Tibial artery (tissue), 4 donors: ENCODE measurements around the gene WBP11.
A peak's percentile ranks its signal among the peaks of the same experiment; 100 is the strongest.

ENCODE experiments used
- DNase-seq, 2 donors: peaks; one replicate each; pipeline ENCODE4 v3.0.0-alpha.2; 2019
- H3K27ac ChIP-seq, 2 donors: fragments of 200-600 bp; sonication (generic) in 1 of 2; 1 replicate in 1 of 2; 2 replicates in 1 of 2; pipeline ENCODE4 v1.5.1; 2018 to 2019; ENCODE audit warnings: mild to moderate bottlenecking in 1 of 2
- H3K27me3 ChIP-seq, 2 donors: fragments of 200-600 bp; sonication (generic) in 1 of 2; one replicate each; pipeline versions ENCODE4 v1.5.1 to v1.6.0; 2016 to 2019
- H3K36me3 ChIP-seq, 3 donors: fragments of 200-600 bp; sonication (generic) in 2 of 3; one replicate each; pipeline ENCODE4 v1.5.1; 2016 to 2019; ENCODE audit warnings: mild to moderate bottlenecking in 2 of 3
- H3K4me1 ChIP-seq, 4 donors: fragments of 200-600 bp; sonication (generic) in 2 of 4; 1 replicate in 3 of 4; 2 replicates in 1 of 4; pipeline ENCODE4 v1.5.1; 2016 to 2019
- H3K4me3 ChIP-seq, 2 donors: fragments of 200-600 bp; sonication (generic) in 1 of 2; 1 replicate in 1 of 2; 2 replicates in 1 of 2; pipeline ENCODE4 v1.5.1; 2018 to 2019; ENCODE audit warnings: mild to moderate bottlenecking in 2 of 2
- H3K9me3 ChIP-seq, 3 donors: fragments of 200-600 bp; sonication (generic) in 1 of 3; one replicate each; pipeline ENCODE4 v1.5.1; 2016 to 2019
- intact Hi-C: fragments of 100-400 bp; cut with DNase I; formaldehyde crosslinking; loops from one replicate; pipeline ENCODE4 v1.15.0; 2023; ENCODE audit warnings: low total_unique reads
- TF ChIP-seq, protein P1 (sequence below), 2 experiments: fragments of 200-600 bp in 1 of 2; fragments of 450-650 bp in 1 of 2; IDR thresholded peaks; one replicate each; pipeline ENCODE4 v1.5.1; 2017 to 2019; ENCODE audit warnings: antibody characterized with exemption in 2 of 2, mild to moderate bottlenecking in 1 of 2, moderate library complexity in 1 of 2

Gene WBP11

GRCh38 chr12:14772946-14773345 lies 30.3 kb downstream of the WBP11 start:
- H3K27ac ChIP-seq = no peak overlapping the region
- H3K4me3 ChIP-seq = no peak overlapping the region
- H3K36me3 ChIP-seq = no peaks in the 10 kb centered on the region
- intact Hi-C loops = no loop called here
- no peak for DNase-seq
- H3K4me1 ChIP-seq = peaks cover 0 to 53% (median 16%) of the 10 kb centered on the region in 4 donors
- H3K27me3 ChIP-seq = no peaks in the 10 kb centered on the region
- TF ChIP-seq, protein P1, sequence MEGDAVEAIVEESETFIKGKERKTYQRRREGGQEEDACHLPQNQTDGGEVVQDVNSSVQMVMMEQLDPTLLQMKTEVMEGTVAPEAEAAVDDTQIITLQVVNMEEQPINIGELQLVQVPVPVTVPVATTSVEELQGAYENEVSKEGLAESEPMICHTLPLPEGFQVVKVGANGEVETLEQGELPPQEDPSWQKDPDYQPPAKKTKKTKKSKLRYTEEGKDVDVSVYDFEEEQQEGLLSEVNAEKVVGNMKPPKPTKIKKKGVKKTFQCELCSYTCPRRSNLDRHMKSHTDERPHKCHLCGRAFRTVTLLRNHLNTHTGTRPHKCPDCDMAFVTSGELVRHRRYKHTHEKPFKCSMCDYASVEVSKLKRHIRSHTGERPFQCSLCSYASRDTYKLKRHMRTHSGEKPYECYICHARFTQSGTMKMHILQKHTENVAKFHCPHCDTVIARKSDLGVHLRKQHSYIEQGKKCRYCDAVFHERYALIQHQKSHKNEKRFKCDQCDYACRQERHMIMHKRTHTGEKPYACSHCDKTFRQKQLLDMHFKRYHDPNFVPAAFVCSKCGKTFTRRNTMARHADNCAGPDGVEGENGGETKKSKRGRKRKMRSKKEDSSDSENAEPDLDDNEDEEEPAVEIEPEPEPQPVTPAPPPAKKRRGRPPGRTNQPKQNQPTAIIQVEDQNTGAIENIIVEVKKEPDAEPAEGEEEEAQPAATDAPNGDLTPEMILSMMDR (IDR thresholded peaks at IDR 0.05) = no peak
- H3K9me3 ChIP-seq = no peaks in the 10 kb centered on the region

GRCh38 chr12:14771651-14772137 lies 31.6 kb downstream of the WBP11 start:
- peaks cover 0 to 48% (median 13%) of the 10 kb centered on the region in 4 donors for H3K4me1 ChIP-seq
- TF ChIP-seq, protein P1 (IDR thresholded peaks at IDR 0.05) = no peak

GRCh38 chr12:14770496-14771461 lies 32.5 kb downstream of the WBP11 start:
- DNase-seq = peak; percentile 98
- TF ChIP-seq, protein P1 (IDR thresholded peaks at IDR 0.05) = no peak
- peaks cover 0 to 40% (median 5%) of the 10 kb centered on the region in 4 donors for H3K4me1 ChIP-seq
- intact Hi-C loops = no loop called here
- no peaks in the 10 kb centered on the region for H3K27me3 ChIP-seq
- peak overlapping the region; percentile 80 to 94 for H3K4me3 ChIP-seq
- peaks cover 0 to 11% (median 5%) of the 10 kb centered on the region in 3 donors for H3K36me3 ChIP-seq
- H3K9me3 ChIP-seq = peaks cover 0 to 5% (median 0%) of the 10 kb centered on the region in 3 donors
- H3K27ac ChIP-seq = peak overlapping the region; percentile 96 to 97

More at GRCh38 chr12:14771651-14772137, 31.6 kb downstream of the WBP11 start:
- H3K27ac ChIP-seq = peak overlapping the region; percentile 96 to 97
- intact Hi-C loops = no loop called here
- H3K36me3 ChIP-seq = peaks cover 0 to 2% (median 0%) of the 10 kb centered on the region in 3 donors
- peak overlapping the region; percentile 80 to 94 for H3K4me3 ChIP-seq
- no peaks in the 10 kb centered on the region for H3K27me3 ChIP-seq
- no peaks in the 10 kb centered on the region for H3K9me3 ChIP-seq
- DNase-seq = no peak

DNA sequence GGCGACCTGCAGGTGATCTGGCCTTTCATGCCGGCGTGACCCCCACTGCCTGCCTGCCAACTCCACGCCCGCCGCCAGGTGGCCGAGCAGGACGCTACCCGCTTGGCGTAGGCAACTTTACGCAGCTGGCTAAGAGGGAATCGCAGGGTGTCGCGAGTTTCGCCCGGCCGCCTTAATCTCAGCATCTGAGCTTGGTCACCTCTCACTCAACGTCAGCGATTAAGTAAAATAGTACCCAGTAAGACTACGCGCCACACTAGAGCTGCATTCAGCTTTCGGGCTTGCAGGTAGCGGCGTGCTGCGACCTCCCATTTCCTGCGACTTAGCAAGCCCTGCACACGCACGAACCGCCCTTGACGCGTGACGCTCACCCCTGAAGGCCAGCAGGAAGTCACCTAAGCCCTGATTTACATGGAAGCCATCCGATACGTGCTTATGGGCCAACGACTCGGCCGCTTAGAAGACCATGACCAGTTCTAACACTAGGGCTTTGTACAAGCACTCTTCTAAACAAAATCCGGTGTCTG lies 33.2 kb downstream of the WBP11 start:
- peaks cover 0 to 15% (median 5%) of the 10 kb centered on the region in 3 donors for H3K36me3 ChIP-seq
- H3K4me1 ChIP-seq = peaks cover 0 to 40% (median 4%) of the 10 kb centered on the region in 4 donors
- peak overlapping the region; percentile 80 to 94 for H3K4me3 ChIP-seq
- H3K9me3 ChIP-seq = peaks cover 0 to 8% (median 0%) of the 10 kb centered on the region in 3 donors
- H3K27me3 ChIP-seq = no peaks in the 10 kb centered on the region
- DNase-seq = peak; percentile 78 to 90
- peak overlapping the region; percentile 96 to 97 for H3K27ac ChIP-seq
- TF ChIP-seq, protein P1 (IDR thresholded peaks at IDR 0.05) = peak; percentile 74 to 91
- intact Hi-C loops = no loop called here

DNA sequence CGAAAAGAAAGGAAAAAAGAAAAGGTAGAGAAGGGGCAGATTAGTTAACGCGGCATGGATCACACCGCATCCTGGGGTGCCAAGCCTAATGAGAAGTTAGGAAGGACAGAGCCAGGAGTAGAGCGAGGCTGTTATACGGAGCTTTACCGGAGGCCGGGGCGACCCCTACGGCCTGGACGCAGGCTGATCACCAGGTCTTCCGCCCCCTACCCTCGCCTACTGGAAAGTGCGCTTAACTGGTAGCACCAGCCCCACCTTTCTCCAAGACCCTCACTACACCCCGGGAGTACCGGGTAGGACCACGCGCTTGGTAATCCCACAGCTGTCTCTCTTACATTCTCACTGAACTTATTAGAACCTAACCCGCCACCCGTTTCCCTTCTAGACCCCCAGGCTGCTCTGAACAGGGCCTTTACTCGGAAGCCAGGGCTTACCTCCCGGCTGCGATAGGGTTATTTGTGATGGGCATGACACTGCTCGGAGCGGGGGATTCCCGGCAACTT lies 33.8 kb downstream of the WBP11 start:
- H3K36me3 ChIP-seq = peaks cover 0 to 15% (median 5%) of the 10 kb centered on the region in 3 donors
- H3K27ac ChIP-seq = peak overlapping the region; percentile 96 to 97
- peaks cover 0 to 8% (median 0%) of the 10 kb centered on the region in 3 donors for H3K9me3 ChIP-seq
- intact Hi-C loops = no loop called here
- H3K4me1 ChIP-seq = peaks cover 0 to 40% (median 4%) of the 10 kb centered on the region in 4 donors
- TF ChIP-seq, protein P1 (IDR thresholded peaks at IDR 0.05) = no peak
- no peaks in the 10 kb centered on the region for H3K27me3 ChIP-seq
- DNase-seq = no peak
- H3K4me3 ChIP-seq = peak overlapping the region; percentile 80 to 94
